COLO668 (cell line): ENCODE results near the gene NKD2.

Experiments used
- DNase-seq: peaks from one replicate; lab custom pipeline; 2025; ENCODE audit not compliant: unreplicated experiment; lab: John Stamatoyannopoulos, UW

The NKD2 gene

DNA sequence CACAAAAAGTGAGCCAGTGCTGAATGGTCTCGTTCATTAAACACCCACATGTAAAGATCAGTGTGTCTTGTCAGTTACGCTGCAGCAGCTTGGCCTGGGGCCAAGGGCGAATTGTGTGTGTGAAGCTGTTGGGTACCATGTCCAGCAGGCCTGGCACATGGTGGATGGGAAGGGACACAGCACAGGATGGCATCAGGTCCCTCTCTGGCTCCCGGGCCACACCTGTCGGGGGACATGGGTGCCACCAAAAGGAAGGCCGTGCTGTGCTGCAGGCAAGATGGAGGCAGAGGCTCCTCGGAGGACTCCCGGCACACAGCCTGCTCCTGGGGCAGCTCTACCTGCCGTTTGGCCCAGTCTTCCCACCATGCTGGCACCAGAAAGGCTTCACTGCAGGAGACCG lies 32.0 kb downstream of the NKD2 start:
- no peak for DNase-seq

- DNase-seq: no peak
Measured at GRCh38 chr5:1041225-1042143, 32.9 kb downstream of the NKD2 start.

- DNase-seq: no peak
Measured at GRCh38 chr5:1042626-1043025, 34.0 kb downstream of the NKD2 start.

- no peak for DNase-seq
Measured at GRCh38 chr5:1043327-1043726, 34.7 kb downstream of the NKD2 start.

- DNase-seq: no peak
Measured at GRCh38 chr5:1044117-1044516, 35.5 kb downstream of the NKD2 start.

DNA sequence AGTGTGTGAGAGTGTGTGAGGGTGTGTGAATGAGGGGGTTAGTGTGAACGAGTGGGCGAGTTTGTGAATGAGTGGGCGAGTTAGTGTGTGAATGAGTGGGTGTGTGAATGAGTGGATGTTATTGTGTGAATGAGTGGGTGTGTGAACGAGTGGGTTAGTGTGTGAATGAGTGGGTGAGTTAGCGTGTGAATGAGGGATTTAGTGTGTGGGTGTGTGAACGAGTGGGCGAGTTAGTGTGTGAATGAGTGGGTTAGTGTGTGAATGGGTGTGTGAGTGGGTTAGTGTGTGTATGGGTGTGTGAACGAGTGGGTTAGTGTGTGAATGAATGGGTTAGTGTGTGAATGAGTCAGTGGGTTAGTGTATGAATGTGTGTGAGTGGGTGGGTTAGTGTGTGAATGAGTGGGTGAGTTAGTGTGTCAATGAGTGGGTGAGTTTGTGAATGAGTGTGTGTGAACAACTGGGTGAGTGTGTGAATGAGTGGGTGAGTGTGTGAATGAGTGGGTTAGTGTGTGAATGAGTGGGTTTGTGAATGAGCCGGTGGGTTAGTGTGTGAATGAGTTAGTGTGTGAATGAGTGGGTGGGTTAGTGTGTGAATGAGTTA lies 37.5 kb downstream of the NKD2 start:
- DNase-seq: no peak

- DNase-seq: no peak
Measured at GRCh38 chr5:1047332-1047965, 38.8 kb downstream of the NKD2 start.

DNA sequence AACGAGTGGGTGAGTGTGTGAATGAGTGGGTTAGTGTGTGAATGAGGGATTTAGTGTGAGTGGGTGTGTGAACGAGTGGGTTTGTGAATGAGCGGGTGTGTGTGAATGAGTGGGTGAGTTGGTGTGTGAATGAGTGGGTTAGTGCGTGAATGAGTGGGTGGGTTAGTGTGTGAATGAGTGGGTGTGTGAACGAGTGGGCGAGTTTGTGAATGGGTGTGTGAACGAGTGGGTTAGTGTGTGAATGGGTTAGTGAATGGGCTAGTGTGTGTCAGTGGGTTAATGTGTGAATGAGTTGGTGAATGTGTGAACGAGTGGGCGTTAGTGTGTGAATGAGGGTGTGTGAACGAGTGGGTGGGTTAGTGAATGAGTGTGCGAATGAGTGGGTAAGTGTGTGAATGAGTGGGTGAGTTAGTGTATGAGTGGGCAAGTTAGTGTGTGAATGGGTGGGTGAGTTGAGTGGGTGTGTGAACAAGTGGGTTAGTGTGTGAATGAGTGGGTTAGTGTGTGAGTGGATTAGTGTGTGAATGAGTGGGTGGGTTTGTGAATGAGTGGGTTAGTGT lies 39.6 kb downstream of the NKD2 start:
- DNase-seq: no peak

DNA sequence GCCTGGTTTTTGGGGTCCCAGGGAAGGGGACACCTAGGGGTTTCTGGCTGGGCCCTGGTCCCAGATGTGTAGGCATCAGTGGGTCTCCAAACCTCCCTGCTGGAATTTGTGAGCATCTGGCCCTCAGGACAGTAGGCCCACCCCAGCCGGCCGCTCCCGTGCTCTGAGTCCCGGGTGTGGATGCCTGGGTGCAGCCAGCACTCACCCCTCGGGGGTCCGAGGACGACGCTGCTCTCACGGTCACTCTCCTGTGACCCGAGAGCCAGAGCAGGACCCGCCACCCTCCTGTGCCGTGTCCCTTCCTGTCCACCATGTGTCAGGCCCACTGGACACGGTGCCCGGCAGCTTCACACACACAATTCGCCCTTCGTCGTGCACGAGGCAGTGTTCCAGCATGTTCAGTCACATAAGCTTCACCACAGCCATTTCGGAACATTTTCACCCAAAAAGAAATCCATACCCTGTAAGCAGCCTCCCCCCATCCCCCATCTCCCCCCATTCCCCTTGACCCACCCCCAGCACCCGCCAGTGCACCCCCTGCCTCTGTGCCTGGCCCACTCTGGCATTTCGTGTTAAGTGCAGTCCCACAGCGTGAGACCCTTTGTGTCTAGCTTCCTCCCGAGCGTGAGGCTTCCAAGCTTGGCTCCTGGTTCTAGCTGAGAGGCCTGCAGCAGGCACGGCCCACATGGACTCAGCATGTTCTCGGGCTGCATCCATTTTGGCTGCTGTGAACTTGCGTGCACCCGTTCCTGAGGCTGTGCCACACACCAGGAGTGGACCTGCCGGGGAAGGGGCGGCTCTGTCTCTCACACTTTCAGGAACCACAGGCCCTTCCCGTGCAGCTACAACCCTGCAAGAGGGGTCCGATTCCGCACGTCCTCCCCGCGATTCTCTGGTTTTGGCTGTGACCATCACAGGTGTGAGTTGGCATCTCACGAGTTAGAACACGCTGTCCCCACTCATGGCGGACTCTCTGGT lies 40.5 kb downstream of the NKD2 start:
- no peak for DNase-seq

GRCh38 chr5:1050423-1051365 lies 42.1 kb downstream of the NKD2 start:
- DNase-seq: no peak

- no peak for DNase-seq
Measured at GRCh38 chr5:1051366-1051720, 42.7 kb downstream of the NKD2 start.

GRCh38 chr5:1052076-1052475 lies 43.5 kb downstream of the NKD2 start:
- DNase-seq: no peak

DNA sequence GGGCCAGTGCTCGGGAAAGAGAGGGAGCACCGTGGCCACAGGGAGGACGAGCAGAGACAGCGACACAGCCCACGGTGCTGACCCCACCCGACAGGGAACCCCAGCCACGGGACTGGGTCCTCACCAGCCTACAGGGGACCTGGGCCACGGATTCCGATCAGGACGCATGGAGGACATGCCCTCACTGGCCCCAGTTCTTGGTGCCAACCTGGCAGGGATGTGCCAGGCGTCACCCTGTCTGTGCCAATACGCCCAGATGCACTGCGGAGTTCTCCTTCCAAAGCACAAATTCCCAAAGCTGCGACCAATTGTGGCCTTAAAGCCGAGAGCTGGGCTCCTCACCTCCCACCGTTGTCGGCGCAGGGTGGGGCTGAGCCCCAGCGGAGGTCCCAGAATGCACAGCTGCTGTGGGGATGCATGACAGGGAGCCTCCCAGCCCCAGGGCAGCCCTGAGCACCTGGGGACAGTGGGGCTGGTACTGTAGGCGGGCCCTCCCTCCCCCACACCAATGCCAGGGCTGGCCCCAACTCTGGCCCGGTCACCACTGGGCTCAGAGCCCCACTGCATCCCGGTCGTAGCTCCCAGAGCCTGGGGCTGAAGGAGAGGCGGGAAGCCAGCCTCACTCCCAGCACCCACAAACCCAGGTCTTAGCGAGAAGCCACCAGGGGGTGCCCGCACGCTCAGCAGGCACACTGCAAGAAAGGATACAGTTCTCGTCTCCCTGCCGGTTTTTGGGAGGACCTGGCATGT lies 44.2 kb downstream of the NKD2 start:
- DNase-seq: no peak

- no peak for DNase-seq
Measured at GRCh38 chr5:1053391-1054017, 44.9 kb downstream of the NKD2 start.

DNA sequence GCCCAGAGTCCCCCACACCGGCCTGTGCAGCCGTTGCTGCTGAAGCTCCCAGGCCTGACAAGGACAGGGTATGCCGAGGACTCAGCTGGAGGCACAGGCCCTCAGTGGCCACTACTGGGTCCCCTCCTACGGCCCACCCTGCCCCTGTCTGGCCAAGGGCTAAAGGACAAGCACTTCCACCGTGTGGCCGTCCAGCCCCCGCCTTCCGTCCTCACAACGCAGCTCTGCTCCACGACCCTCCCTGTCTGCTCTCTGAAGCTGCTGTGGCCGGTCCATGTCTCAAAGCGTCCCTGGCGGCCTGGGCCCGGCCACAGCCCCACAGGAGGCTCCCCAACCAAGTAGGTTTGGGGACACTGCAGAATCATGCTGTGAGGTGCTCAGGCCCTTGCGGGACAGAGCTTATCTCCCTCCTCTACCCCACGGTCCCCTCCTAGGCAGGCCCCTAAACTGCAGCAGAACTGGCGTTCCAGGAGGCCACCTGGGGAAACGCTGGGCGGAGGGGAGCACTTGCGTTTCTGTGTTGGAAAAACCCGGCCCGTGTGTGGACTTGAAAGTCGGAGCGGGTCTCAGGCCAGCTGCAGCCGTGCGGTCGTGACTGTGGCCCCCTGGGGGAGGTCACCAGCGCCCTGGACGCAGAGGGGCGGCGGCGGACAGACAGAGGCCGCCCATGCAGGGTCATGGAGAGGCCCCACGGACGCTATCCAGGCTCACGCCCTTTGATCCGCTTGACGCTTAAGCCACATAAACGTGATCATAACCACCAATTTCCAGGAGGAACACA lies 45.6 kb downstream of the NKD2 start:
- no peak for DNase-seq

- DNase-seq: no peak
Measured at GRCh38 chr5:1054799-1055775, 46.5 kb downstream of the NKD2 start.
